Esophagus muscularis mucosa (tissue), 3 donors: ENCODE data around the gene RGSL1.

ENCODE experiments used
- POLR2A ChIP-seq: fragments of 450-650 bp; IDR thresholded peaks from one replicate; pipeline ENCODE4 v1.6.1; 2017; ENCODE audit warnings: antibody characterized with exemption, moderate library complexity, mild to moderate bottlenecking, low read depth
- POLR2AphosphoS5 ChIP-seq, 2 donors: sonication (generic); formaldehyde crosslinking; IDR thresholded peaks; one replicate each; pipeline ENCODE4 v1.6.1; 2017; ENCODE audit warnings: antibody characterized with exemption in 2 of 2
- TF ChIP-seq, protein P1 (sequence below), 3 experiments: fragments of 200-600 bp in 2 of 3; fragments of 450-650 bp in 1 of 3; sonication (generic) in 2 of 3; IDR thresholded peaks; one replicate each; pipeline ENCODE4 v1.5.1; 2017 to 2019; ENCODE audit warnings: antibody characterized with exemption in 3 of 3, mild to moderate bottlenecking in 2 of 3, moderate library complexity in 1 of 3

DNA sequence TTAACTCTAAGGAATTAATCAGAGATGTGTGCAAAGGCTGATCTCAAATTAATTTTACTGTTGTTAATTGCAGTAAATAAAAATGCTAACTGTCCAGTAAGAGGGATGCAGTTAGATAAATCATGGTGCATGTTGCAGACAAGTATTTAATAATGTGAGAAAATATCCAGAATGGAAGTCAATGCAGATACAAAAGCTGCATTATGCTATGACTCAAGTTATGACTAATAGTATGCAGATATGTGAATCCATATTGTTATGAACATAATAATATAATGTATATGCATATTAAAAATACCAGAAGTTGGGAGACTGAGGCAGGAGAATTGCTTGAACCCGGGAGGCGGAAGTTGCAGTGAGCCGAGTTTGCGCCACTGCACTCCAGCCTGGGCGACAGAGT is 117.7 kb downstream of the RGSL1 start:
- no peak for TF ChIP-seq POLR2AphosphoS5 (IDR thresholded peaks at IDR 0.05)
- TF ChIP-seq POLR2A = no peak
- TF ChIP-seq, protein P1, sequence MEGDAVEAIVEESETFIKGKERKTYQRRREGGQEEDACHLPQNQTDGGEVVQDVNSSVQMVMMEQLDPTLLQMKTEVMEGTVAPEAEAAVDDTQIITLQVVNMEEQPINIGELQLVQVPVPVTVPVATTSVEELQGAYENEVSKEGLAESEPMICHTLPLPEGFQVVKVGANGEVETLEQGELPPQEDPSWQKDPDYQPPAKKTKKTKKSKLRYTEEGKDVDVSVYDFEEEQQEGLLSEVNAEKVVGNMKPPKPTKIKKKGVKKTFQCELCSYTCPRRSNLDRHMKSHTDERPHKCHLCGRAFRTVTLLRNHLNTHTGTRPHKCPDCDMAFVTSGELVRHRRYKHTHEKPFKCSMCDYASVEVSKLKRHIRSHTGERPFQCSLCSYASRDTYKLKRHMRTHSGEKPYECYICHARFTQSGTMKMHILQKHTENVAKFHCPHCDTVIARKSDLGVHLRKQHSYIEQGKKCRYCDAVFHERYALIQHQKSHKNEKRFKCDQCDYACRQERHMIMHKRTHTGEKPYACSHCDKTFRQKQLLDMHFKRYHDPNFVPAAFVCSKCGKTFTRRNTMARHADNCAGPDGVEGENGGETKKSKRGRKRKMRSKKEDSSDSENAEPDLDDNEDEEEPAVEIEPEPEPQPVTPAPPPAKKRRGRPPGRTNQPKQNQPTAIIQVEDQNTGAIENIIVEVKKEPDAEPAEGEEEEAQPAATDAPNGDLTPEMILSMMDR (IDR thresholded peaks at IDR 0.05) = no peak
